Activated CD4-positive, alpha-beta memory T cell treated with anti-CD3 and anti-CD28 coated beads, Interleukin-2, amount 10 ng/mL, durations not matched to agents 7 days and 5 days (primary cell): ENCODE data around the gene PP2D1. TPM values are rescaled to one million over a fixed set of nuclear protein-coding genes. Genes with fewer than 3 reads are reported as not detected.
"Not testable (repeated sequence)": the region's sequence is repeated elsewhere in the genome, so short reads cannot be mapped to it uniquely, and the experiment has no call there.

Source experiments
- CTCF ChIA-PET: fragments of 350-600 bp; sonication (Branson Sonifier 250); formaldehyde crosslinking; loops from one replicate; lab custom pipeline; 2021; ENCODE audit warnings: antibody characterized with exemption, inconsistent platforms; lab: Charles Lee
- POLR2A ChIA-PET: fragments of 350-600 bp; sonication (Branson Sonifier 250); formaldehyde crosslinking; loops from one replicate; lab custom pipeline; 2021; ENCODE audit warnings: antibody characterized with exemption; lab: Charles Lee
- DNase-seq: peaks from one replicate; pipeline ENCODE4 v3.0.0-alpha.2; 2020
- H3K27ac Mint-ChIP-seq: one replicate; pipeline ENCODE4 v1.8.0; 2021; ENCODE audit warnings: mild to moderate bottlenecking, mixed read lengths
- H3K27me3 Mint-ChIP-seq: one replicate; pipeline ENCODE4 v1.8.0; 2021; ENCODE audit warnings: mixed read lengths
- H3K36me3 Mint-ChIP-seq: one replicate; pipeline ENCODE4 v1.8.0; 2021; ENCODE audit warnings: low read depth, mixed read lengths
- H3K4me1 Mint-ChIP-seq: one replicate; pipeline ENCODE4 v1.8.0; 2021; ENCODE audit warnings: mixed read lengths
- H3K4me3 Mint-ChIP-seq: one replicate; pipeline ENCODE4 v1.8.0; 2021; ENCODE audit warnings: mild to moderate bottlenecking, mixed read lengths
- H3K9me3 Mint-ChIP-seq: one replicate; pipeline ENCODE4 v1.8.0; 2021; ENCODE audit warnings: mixed read lengths
- total RNA-seq, 2 experiments: library from RNA; stranded (reverse); gene quantifications; one replicate each; pipeline ENCODE4 v1.2.3, GENCODE V29; 2021

The PP2D1 gene
- total RNA-seq, 2 experiments from 2014 or later = not detected

DNA sequence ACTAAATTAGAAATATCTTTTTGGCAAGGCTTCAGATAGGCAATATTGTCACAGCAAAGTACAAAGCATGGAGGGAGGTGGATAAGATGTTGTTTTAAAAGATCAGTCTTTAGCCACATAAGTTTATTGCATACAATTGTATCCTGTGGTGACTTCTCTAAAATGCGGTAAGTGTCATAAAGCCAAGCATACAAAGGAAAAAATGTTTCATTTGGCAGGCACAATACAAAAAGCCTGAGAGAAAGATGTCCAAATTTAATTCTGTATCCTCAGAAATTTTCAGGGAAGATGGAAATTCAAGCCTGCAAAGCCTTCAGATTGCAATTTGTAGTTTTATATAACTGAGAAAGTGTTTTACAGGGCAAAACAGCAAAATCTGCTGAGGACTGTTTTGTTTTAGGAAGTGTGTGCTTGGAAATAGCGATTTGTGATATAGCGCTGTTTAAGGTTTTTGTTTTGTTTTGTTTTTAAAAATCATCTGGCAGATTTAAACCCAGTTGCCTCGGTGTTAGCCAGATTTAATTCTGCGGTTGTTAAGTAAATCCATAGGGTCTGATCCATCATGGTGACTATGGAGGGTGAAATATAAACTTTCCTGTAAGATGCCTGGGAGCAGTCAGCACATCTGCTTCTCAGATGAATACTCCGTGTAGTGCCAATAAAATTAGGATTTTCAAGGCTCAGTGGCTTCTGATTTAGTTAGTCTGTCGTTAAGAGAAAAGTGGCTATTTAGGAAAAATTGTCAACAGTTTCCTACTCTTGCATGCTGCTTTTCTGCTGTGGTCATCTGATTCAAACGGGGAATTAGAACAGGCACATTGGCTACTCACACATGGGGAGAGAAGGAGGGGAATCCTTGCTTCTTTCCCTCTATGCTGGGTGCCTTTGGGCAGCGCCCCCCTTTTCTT is 36.2 kb upstream of the PP2D1 start:
- DNase-seq = no peak
- peaks cover 60% of the 10 kb centered on the region for H3K36me3 Mint-ChIP-seq
- H3K4me1 Mint-ChIP-seq = peaks cover 82% of the 10 kb centered on the region
- POLR2A ChIA-PET = no interaction called here
- CTCF ChIA-PET = no interaction called here
- H3K9me3 Mint-ChIP-seq = no peaks in the 10 kb centered on the region
- no peaks in the 10 kb centered on the region for H3K27me3 Mint-ChIP-seq
- peak overlapping the region; percentile 1 for H3K27ac Mint-ChIP-seq
- no peak overlapping the region for H3K4me3 Mint-ChIP-seq

DNA sequence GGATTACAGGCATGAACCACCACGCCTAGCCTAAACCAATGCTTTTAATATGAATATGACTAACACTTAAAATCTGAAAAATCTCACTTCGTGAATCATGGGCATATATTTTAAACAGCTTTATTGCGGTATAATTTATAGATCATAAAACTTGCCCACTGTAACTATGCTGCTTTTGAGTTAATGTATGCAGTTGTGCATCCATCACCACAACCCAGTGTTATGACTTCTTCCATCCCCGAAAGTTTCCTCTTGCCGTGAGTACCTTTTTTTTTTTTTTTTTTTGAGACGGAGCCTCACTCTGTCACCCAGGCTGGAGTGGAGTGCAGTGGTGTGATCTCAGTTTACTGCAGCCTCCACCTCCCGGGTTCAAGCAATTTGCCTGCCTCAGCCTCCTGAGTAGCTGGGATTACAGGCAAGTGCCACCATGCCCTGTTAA is 35.3 kb upstream of the PP2D1 start:
- no peak overlapping the region for H3K4me3 Mint-ChIP-seq
- CTCF ChIA-PET = no interaction called here
- H3K36me3 Mint-ChIP-seq = peaks cover 63% of the 10 kb centered on the region

GRCh38 chr3:20046556-20046955 is 34.5 kb upstream of the PP2D1 start:
- no peaks in the 10 kb centered on the region for H3K9me3 Mint-ChIP-seq
- H3K4me3 Mint-ChIP-seq = no peak overlapping the region
- POLR2A ChIA-PET = interaction anchor here (7.8 kb wide), 1 partner anchor 138 kb away, joined by 119 read pairs; the partner anchor contains the start of gene SGO1
- no peak for DNase-seq
- H3K27ac Mint-ChIP-seq = no peak overlapping the region
- peaks cover 84% of the 10 kb centered on the region for H3K4me1 Mint-ChIP-seq
- no peaks in the 10 kb centered on the region for H3K27me3 Mint-ChIP-seq
- CTCF ChIA-PET = no interaction called here
- peaks cover 67% of the 10 kb centered on the region for H3K36me3 Mint-ChIP-seq

More for the DNA sequence above, 35.3 kb upstream of the PP2D1 start:
- POLR2A ChIA-PET = no interaction called here
- no peaks in the 10 kb centered on the region for H3K9me3 Mint-ChIP-seq
- no peak for DNase-seq
- no peaks in the 10 kb centered on the region for H3K27me3 Mint-ChIP-seq
- peaks cover 84% of the 10 kb centered on the region for H3K4me1 Mint-ChIP-seq
- peak overlapping the region; percentile 58 for H3K27ac Mint-ChIP-seq

- H3K27ac Mint-ChIP-seq, H3K4me3 Mint-ChIP-seq, H3K9me3 Mint-ChIP-seq, H3K27me3 Mint-ChIP-seq, DNase-seq: not testable (repeated sequence)
- Mint-ChIP-seq H3K4me1 (peaks cover 73% of the 10 kb centered on the region), H3K36me3 (peaks cover 72% of the 10 kb centered on the region)
- ChIA-PET CTCF (interaction anchor here (1.0 kb wide), 1 partner anchor 8 kb away, joined by 3 read pairs; no protein-coding TSS in a partner anchor), POLR2A (interaction anchor here (1.2 to 7.9 kb wide), 4 partner anchors 9 to 140 kb away, joined by 3 to 214 read pairs (median 129); partner anchors contain the start of gene SGO1)
Measured at GRCh38 chr3:20045141-20045540, 33.1 kb upstream of the PP2D1 start.

GRCh38 chr3:20043825-20044224 is 31.8 kb upstream of the PP2D1 start:
- Mint-ChIP-seq H3K4me3 (peak overlapping the region; percentile 90), H3K27me3 (no peaks in the 10 kb centered on the region), H3K27ac (peak overlapping the region; percentile 97), H3K36me3 (peaks cover 65% of the 10 kb centered on the region), H3K9me3 (no peaks in the 10 kb centered on the region), H3K4me1 (peaks cover 67% of the 10 kb centered on the region)
- no peak for DNase-seq
- ChIA-PET CTCF (interaction anchor here (0.9 to 4.4 kb wide), 6 partner anchors 9 to 143 kb away, joined by 3 to 31 read pairs (median 3); no protein-coding TSS in a partner anchor), POLR2A (interaction anchor here (0.8 to 7.9 kb wide), 11 partner anchors 10 to 141 kb away, joined by 3 to 214 read pairs (median 4); partner anchors contain the start of genes RAB5A and SGO1)

GRCh38 chr3:20043396-20043795 is 31.3 kb upstream of the PP2D1 start:
- POLR2A ChIA-PET = interaction anchor here (0.8 to 7.9 kb wide), 10 partner anchors 10 to 141 kb away, joined by 3 to 214 read pairs (median 4); partner anchors contain the start of genes RAB5A and SGO1
- CTCF ChIA-PET = interaction anchor here (0.9 to 4.4 kb wide), 6 partner anchors 10 to 143 kb away, joined by 3 to 31 read pairs (median 3); no protein-coding TSS in a partner anchor
- H3K4me3 Mint-ChIP-seq = peak overlapping the region; percentile 90
- DNase-seq = peak; percentile 63
- H3K9me3 Mint-ChIP-seq = no peaks in the 10 kb centered on the region
- no peaks in the 10 kb centered on the region for H3K27me3 Mint-ChIP-seq
- peaks cover 69% of the 10 kb centered on the region for H3K4me1 Mint-ChIP-seq
- H3K27ac Mint-ChIP-seq = peak overlapping the region; percentile 97
- H3K36me3 Mint-ChIP-seq = peaks cover 63% of the 10 kb centered on the region

DNA sequence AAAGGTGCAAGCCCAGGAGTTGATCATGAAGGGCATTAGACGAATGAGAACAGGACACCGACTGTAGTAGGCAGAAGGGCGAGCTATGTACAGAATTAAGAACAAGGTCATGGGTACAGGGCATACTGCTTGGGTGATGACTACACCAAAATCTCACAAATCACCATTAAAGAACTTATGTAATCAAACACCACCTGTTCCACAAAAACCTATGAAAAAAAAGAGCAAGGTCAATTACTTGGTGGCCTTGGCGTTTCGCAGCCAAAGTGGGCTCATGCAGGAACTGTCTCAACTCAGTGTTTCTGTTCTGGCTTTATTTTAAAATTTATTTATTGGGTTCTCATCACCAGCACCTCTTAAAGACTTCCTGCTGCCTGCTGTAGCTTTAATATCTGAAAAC is 30.3 kb upstream of the PP2D1 start:
- Mint-ChIP-seq H3K27ac (peak overlapping the region; percentile 97), H3K36me3 (peaks cover 52% of the 10 kb centered on the region), H3K9me3 (no peaks in the 10 kb centered on the region), H3K27me3 (no peaks in the 10 kb centered on the region), H3K4me1 (peaks cover 69% of the 10 kb centered on the region), H3K4me3 (peak overlapping the region; percentile 90)
- POLR2A ChIA-PET = interaction anchor here (0.9 to 7.9 kb wide), 11 partner anchors 11 to 143 kb away, joined by 3 to 214 read pairs (median 8); partner anchors contain the start of genes RAB5A and SGO1
- DNase-seq = no peak
- CTCF ChIA-PET = interaction anchor here (0.6 to 4.4 kb wide), 9 partner anchors 9 to 143 kb away, joined by 3 to 31 read pairs (median 6); partner anchors contain the start of gene SGO1

GRCh38 chr3:20041197-20041780 is 29.2 kb upstream of the PP2D1 start:
- Mint-ChIP-seq H3K27ac (peak overlapping the region; percentile 97), H3K4me3 (peak overlapping the region; percentile 90), H3K36me3 (peaks cover 43% of the 10 kb centered on the region), H3K4me1 (peaks cover 62% of the 10 kb centered on the region), H3K9me3 (no peaks in the 10 kb centered on the region), H3K27me3 (no peaks in the 10 kb centered on the region)
- POLR2A ChIA-PET = interaction anchor here (0.8 to 7.9 kb wide), 21 partner anchors 12 to 148 kb away, joined by 3 to 214 read pairs (median 4); partner anchors contain the start of genes RAB5A and SGO1
- peak; percentile 87 for DNase-seq
- CTCF ChIA-PET = interaction anchor here (0.6 to 4.4 kb wide), 16 partner anchors 8 to 175 kb away, joined by 3 to 31 read pairs (median 4); partner anchors contain the start of gene SGO1

DNA sequence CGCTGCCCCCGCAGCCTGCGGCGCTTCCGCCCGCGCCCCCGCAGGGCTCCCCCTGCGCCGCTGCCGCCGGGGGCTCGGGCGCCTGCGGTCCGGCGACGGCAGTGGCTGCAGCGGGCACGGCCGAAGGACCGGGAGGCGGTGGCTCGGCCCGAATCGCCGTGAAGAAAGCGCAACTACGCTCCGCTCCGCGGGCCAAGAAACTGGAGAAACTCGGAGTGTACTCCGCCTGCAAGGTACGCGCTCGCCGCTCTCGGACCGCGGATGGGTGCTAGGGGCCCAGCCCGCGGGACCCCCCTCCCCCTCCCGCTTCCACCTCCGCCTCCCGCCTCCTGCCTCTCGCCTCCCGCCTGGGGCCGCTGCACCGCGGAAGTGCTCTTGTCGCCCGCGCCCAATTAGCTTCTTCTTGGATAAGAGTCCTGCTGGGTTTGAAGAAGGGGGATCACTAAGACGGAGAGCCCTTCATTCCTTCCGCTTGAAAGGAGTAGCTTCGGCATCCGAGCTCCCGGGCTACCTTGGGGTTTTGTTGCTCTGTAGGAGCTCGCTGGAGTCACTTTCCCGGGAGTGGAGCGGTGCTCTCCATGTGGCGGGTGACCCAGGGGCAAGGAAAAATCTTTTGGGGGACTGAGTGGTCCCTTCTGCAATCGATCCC is 28.6 kb upstream of the PP2D1 start:
- no peaks in the 10 kb centered on the region for H3K9me3 Mint-ChIP-seq
- no peaks in the 10 kb centered on the region for H3K27me3 Mint-ChIP-seq
- CTCF ChIA-PET = interaction anchor here (0.6 to 4.4 kb wide), 15 partner anchors 9 to 174 kb away, joined by 3 to 31 read pairs (median 5); partner anchors contain the start of gene SGO1
- H3K4me3 Mint-ChIP-seq = peak overlapping the region; percentile 90
- H3K27ac Mint-ChIP-seq = peak overlapping the region; percentile 97
- peaks cover 40% of the 10 kb centered on the region for H3K36me3 Mint-ChIP-seq
- H3K4me1 Mint-ChIP-seq = peaks cover 56% of the 10 kb centered on the region
- peak; percentile 78 for DNase-seq
- POLR2A ChIA-PET = interaction anchor here (1.0 to 7.9 kb wide), 17 partner anchors 13 to 149 kb away, joined by 3 to 214 read pairs (median 6); partner anchors contain the start of genes RAB5A and SGO1

GRCh38 chr3:20039765-20040547 is 27.9 kb upstream of the PP2D1 start, which contains the start of gene KAT2B:
Gene KAT2B (plus strand): TSS chr3:20040446. CDS start chr3:20040478, 32 bp downstream.
- Mint-ChIP-seq H3K4me3 (peak within 1 kb of the TSS; percentile 90), H3K36me3 (peaks cover 37% of the 10 kb centered on the region), H3K27ac (peak within 1 kb of the TSS; percentile 97), H3K9me3 (no peaks in the 10 kb centered on the region), H3K4me1 (peaks cover 51% of the 10 kb centered on the region), H3K27me3 (no peaks in the 10 kb centered on the region)
- DNase-seq = peak; percentile 83
- CTCF ChIA-PET = interaction anchor here (1.0 to 4.4 kb wide), 9 partner anchors 10 to 145 kb away, joined by 3 to 31 read pairs (median 7); partner anchors contain the start of gene SGO1
- POLR2A ChIA-PET = interaction anchor here (0.7 to 7.9 kb wide), 11 partner anchors 14 to 150 kb away, joined by 3 to 214 read pairs (median 6); partner anchors contain the start of genes RAB5A and SGO1

DNA sequence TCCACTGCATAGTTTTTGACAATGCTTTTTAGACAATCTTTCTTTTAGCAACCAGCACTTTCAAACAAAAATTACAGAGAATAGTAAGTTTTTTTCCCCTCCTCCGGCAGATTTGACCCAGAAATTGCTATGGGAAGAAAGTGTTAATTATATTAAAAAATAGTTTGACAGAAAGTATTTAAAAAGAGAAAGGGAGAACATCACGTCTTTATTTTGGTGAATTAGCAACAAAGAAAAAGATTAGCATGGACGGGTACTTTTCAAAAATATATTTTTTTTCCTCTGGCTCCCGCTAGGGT is 27.4 kb upstream of the PP2D1 start:
- POLR2A ChIA-PET = interaction anchor here (0.7 to 7.9 kb wide), 6 partner anchors 13 to 145 kb away, joined by 3 to 214 read pairs (median 68); partner anchors contain the start of gene SGO1
- Mint-ChIP-seq H3K27ac (peak overlapping the region; percentile 95), H3K9me3 (no peaks in the 10 kb centered on the region), H3K27me3 (no peaks in the 10 kb centered on the region), H3K4me3 (peak overlapping the region; percentile 86), H3K36me3 (peaks cover 34% of the 10 kb centered on the region), H3K4me1 (peaks cover 48% of the 10 kb centered on the region)
- no peak for DNase-seq
- CTCF ChIA-PET = interaction anchor here (1.0 to 4.4 kb wide), 2 partner anchors 14 to 92 kb away, joined by 3 to 31 read pairs; no protein-coding TSS in a partner anchor
